HG03558 (cell line): ENCODE measurements around the gene PRIM2.
"Not testable (repeated sequence)": the region's sequence is repeated elsewhere in the genome, so short reads cannot be mapped to it uniquely, and the experiment has no call there.

ENCODE experiments used
- ATAC-seq: cut with Tn5 transposase; IDR thresholded peaks from one replicate; pipeline ENCODE4 v1.9.1; 2021; ENCODE audit warnings: moderate number of reproducible peaks; ENCODE audit not compliant: unreplicated experiment; ENCODE audit errors: extremely low read depth

The PRIM2 gene

DNA sequence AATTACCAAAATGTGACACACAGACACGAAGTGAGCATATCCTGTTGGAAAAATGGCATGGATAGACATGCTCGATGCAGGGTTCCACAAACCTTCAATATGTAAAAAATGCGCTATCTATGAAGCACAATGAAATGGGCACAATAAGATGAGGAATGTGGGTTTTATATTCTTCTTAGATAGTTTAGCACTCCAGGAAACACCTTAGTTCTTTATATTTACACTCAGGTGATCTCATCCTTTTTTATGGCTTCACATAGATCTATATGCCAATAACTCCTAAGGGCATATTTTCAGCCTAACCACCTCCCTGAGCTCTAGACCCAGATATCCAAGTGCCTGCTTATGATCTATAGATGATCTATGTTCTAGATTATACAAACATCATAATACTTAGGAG is 244.8 kb downstream of the PRIM2 start:
- not testable (repeated sequence) for ATAC-seq

DNA sequence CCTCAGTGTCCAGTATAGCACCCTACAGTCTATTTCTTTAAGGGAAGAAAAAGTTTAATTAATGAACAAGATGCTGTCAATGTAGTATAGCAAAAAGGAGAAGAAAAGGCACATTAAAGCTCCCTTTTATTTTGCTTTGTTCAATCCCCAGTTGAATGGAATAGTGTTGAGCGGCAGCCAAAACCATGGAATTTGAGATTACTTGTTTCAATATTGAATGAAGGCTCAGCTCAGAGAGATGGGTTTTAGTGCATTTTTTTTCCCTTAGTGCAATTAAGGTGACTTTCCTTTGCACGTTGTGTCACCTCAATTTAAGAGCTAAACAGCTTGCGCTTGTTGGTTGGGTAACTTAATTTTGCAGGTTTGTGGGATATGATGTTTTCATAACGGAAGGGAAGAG is 254.7 kb downstream of the PRIM2 start:
- ATAC-seq: not testable (repeated sequence)

DNA sequence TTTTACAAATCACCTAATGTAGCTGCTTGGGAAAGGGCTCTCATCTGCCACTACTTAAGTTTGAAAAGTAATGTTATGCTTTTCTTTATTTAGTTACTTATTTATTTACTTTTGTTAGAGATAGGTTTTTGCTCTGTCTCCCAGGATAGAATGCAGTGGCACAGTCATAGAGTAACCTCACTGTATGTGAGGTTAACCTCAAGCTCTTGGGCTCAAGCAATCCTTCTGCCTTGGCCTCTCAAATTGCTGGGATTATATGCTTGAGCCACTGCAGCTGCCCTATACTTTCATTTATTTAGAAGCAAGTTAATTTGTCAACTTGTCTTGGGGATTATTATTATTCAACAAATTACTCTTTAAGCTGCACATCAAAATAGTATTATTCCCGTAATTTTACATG is 255.4 kb downstream of the PRIM2 start:
- ATAC-seq: not testable (repeated sequence)

DNA sequence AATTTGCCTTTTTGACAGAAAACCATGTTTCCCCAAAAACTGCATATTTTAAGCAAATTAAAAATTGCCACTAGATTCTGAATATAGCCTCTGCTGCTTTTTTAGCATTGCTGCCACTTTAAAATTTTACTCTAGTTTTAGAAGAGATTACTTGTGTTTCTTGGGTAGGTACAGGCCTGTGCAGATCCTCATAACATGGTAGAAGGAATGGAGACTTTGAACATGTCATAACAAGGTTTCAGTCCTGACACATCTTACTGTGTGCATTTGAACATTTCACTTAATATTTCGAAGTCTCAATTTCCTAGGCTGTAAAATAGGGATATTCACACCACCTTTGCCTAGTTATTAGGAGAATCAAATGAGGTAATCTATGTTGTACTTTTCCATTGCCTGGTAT is 259.6 kb downstream of the PRIM2 start:
- not testable (repeated sequence) for ATAC-seq

DNA sequence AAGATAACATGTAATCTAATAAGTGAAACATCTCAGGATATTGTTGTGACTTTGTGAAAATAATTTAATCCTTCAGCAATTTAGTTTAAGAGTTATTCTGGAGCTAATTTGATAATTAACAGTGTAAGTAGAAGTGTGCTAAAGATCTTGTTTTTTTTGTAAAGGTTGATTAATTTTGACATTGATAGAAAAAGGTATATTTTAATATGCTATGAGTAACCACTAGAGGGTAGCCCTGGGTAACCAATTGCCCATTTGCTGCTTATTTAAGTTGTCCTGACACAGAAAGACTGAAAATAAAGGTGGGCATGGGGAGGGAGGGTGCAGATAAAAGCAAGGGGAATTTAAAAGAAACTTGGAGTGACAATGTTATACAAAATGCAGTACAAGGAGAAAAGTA is 262.1 kb downstream of the PRIM2 start:
- not testable (repeated sequence) for ATAC-seq

DNA sequence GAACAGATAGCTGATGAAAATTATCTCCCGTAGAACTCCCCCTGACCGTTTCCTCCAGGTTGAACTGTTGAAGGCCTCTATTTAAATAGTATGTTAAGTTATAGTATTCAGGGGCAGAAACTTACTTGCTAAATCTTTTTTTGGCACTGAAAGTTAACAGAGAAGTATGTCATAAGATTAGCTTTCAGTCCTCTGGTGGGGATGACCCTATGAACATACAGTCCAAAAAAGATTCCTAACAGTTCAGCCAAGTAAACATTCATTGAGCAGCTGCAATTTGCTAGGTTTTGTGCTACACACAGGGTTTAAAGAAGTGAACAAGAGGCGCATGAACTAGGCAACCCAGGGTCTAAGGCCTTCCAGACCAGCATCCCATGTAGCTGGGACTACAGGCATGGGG is 264.2 kb downstream of the PRIM2 start:
- ATAC-seq: not testable (repeated sequence)

DNA sequence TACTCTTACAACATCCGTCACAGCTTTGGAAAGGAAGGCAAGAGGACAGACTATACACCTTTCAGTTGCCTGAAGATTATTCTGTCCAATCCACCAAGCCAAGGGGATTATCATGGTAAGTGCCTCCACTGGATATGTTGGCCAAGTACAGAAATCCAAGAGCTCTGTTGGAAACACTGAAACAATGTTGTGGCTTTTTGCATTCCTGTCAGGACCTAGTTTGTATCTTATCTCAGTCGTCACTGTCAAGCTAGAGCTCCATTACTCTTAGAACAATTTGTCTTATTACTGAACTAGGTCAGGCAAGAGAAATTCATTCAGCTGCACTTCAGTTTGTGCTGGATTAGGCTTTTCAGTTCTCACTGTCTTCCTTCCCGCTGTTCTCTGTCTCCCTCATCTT is 283.7 kb downstream of the PRIM2 start:
- not testable (repeated sequence) for ATAC-seq

DNA sequence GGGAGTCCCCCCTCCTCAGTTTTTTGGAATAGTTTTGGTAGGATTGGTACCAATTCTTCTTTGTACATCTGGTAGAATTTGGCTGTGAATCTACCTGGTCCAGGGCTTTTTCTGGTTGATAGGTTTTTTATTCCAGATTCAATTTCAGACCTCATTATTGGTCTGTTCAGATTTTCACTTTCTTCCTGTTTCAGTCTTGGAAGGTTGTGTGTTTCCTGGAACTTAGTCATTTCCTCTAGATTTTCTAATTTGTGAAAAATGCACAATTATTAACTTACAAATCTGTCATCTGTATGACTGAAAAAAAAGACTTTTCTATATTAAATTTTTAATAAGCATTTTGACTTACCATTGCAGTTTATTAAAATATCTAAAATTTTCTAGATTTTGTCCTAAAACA is 287.9 kb downstream of the PRIM2 start:
- ATAC-seq: not testable (repeated sequence)

DNA sequence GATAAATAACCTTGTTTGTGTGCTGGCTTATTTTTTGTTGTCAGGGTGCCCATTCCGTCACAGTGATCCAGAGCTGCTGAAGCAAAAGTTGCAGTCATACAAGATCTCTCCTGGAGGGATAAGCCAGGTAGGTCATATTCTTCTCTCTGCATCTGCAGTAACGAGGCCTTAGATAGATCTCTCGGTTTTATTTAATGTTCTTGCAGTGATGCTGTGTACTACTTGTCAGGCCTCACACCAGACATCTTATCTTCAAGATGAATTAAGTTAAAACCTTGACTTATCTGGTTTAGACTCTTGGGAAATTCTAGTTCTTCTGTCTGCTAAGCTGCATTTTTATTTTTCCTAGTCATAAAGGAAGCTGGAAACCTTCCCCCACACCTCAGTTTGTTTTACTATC is 288.9 kb downstream of the PRIM2 start:
- ATAC-seq: not testable (repeated sequence)

DNA sequence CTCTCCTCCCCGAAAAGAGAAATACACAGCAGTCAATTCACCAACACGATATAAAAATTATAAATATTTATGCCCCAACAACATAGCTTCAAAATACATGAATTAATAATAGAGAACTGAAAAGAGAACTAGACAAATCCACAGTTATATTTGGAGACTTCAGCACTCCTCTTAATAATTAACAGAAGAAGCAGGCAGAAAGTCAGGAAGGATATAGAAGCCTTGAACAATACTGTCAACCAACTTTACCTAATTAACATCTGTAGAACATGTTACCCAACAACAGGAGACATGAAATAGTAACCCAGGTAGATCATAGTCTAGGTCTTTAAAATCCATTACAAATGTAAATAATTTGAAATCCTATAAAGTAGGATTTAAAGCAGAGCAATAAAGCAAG is 293.2 kb downstream of the PRIM2 start:
- not testable (repeated sequence) for ATAC-seq

DNA sequence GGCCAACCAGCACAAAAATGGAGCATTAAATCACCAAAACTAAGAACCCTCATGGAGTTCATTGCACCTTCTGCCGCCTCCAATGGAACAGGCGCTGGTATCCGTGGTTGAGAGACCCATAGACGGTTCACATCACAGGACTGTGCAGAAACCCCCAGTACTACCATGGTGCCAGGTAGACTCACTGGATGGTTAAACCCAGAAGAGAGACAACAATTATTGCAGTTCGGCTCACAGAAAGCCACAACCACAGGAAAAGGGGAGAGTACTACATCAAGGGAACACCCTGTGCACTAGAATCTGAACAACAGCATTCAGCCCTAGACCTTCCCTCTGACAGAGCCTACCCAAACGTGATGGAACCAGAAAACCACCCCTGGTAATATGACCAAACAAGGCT is 301.5 kb downstream of the PRIM2 start:
- not testable (repeated sequence) for ATAC-seq

DNA sequence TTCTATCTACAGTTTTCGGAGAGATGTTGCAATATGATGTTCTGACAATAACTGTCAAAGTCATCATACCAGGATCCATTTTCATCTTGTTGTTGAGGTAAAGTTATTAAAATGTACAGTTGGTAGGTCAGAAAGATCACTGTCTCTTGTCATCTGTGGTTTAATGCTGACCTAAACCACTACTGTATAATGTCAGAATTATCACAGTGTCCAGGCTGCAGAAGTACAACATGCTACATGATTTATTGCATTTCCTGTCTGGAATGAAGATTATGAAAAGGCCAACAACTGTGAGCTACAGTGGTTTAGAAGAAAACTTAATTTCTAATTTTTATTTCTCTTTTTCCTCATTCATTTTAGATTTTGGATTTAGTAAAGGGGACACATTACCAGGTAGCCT is 314.3 kb downstream of the PRIM2 start:
- ATAC-seq: not testable (repeated sequence)

DNA sequence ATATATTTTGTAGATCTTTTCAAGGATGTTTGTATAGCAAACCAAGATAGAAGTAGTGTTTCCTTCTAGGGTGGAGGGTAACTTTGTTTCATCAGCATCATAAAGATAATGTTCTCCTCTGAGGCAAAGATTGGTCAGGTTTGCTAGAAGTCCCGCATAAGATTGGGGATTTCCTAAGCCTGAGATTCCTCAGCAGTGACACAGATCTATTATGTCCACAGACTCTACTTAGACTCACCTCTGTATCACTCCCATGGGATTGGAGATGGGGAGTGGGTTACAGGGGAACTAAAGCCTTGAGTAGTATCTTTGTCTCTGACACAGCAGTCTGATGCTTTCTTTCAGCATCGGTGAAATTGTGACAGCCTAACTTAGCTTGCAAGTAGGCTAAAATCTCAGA is 341.1 kb downstream of the PRIM2 start:
- ATAC-seq: not testable (repeated sequence)

DNA sequence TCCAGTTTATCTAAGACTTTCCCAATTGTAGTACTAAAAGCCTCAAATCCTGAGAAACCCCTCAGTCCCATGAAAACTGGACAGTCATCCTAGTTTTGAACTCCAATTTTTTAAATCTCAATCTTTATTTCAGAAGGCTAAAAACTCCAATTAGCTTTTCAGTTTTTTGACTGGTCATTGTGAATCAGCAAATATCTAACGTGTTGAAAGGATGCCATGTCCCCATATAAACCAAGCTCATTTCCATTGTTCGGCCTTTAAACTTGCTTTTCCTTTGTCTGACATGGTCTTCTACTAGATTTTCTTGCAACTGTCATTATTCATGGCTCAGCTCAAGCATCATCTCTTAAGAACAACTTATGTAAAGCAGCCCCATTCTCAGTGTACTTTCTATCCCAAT is 342.4 kb downstream of the PRIM2 start:
- ATAC-seq: not testable (repeated sequence)

DNA sequence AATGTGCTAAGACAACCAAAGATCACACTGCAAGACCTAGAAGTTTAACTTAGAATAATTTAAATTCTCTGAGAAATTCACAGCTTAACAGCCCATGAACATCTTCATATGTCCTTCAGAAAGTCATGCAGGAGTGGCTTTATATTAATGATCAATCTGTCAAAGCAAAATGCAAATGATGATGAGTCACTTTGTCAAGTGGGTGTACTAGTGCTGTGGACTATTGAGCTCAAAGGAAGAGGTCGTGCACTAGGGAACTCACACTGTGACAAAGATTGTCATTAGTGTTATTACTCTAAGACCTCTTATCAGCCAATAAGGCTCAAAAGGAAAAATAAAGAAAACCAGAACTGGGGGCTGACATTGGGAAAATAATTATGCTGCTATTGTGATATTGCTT is 343.5 kb downstream of the PRIM2 start:
- ATAC-seq: not testable (repeated sequence)

DNA sequence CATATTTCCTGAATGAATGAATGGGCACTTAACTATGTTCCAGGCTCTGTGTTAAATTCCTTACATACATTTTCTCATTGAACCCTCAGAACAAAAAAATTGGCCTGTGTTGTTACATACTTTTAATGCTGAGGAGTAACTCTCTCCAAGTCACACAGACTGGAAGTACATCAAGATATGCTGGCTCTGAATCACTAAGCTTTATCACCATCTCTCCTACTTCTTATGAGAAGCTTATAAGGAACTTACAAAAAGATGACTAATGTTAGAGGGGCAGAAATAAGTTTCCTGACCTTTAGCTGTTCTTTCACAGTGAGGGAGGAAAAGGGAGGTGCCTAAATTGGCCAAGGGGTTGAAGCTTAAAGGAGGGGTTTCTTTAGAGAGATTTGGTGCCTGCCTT is 350.7 kb downstream of the PRIM2 start:
- ATAC-seq: not testable (repeated sequence)

DNA sequence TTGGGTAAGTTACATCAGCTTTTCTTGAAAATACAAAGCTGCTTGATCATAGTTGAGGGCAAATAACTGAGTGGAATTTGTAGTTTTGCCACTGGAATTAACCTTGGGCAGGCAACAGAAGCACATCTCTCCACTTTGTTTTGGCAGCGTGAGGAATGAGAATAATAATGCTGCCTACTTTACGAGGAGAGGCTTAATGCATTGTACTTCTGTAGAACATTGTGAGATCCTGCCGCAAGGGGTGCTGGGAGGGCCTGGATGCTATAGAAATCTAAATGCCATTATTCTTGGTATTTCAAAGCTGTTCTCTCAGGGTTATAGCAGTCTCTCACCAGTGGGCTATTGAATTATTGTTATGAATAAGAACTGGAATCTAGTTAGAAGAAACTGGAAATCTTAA is 353.8 kb downstream of the PRIM2 start:
- ATAC-seq: not testable (repeated sequence)

DNA sequence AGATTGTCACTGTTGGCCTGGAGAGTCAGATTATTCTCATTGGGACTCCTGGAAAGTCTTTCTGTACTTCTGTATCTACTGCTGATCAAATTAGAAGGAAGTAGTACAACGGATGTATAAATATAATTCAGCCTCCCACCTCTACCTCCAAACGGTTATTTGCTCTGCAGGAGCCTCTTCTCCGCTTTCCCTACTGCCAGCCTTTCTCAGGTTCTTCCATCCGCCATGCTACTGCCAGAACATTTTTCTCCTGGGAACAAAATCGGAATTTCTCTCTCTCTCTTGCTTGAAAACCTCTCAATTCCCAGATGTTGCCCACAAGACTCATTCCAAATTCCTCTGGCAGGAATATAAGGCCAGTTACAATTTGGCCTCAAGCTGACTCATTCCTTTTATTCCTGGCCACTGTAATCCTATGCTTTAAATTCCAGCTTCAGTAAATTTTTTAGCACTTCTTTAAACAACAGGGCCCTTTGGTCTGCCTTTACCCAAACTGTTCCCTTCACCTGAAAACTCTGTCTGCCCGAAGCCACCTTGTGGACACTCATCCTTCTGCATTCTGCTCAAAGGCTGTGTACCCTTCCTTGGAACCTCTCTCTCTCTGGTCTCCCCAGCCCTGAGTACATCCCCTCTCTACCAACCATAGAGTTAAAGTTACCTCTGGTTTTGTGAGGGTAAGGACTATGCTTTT is 354.7 kb downstream of the PRIM2 start:
- ATAC-seq: not testable (repeated sequence)

DNA sequence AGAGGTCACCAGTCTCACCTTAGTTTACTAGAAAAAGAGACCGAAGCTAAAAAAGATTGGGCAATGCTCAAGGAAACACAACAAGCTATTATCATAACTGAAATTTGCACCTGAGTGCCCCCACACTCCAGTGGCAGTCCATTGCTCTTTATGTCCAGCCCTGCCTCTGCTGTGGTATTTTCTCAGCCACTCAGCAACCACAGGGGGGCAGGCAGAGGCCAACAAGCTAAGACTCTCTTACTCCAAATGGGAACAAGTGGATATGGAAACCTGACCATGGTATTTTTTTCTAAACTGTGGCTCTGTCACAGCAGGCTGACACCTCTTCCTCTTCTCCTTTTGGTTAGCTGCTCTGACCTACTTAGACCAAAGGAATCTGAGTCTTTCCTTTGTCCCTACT is 355.9 kb downstream of the PRIM2 start:
- ATAC-seq: not testable (repeated sequence)

DNA sequence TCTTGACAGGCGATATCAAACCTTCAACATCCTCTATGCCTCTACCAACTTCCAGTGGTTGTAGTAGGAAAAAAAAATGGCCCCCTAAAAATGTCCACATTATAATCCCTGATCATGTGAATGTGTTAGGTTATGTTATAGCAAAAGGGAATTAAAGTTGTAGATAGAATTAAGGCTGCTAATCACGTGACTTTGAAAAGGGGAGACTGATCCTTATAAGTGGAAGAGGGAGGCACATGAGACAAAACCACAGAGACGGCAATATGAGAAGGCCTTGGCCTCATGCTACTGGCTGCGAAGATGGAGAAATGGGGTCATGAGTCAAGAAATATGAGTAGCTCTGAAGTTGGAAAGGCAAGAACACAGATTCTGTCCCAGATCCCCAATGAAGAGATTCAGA is 358.0 kb downstream of the PRIM2 start:
- not testable (repeated sequence) for ATAC-seq

DNA sequence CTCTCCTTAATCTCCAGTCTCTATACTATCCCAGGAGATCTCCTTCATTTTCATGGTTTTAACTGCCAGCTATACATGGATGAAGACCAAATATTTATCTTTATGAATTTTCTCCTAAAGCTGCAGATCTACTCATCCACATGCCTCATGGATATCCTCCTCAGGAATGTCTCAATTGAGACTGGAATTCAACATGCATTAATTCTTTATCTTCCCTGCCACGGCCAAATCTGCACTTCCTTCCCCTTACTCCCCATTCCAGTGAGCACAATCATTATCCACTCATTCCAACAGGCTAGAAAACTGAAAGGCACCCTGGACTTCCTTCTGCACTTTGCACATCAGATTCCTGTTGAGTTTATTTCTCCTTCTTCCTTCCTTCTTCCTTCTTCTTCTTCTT is 379.0 kb downstream of the PRIM2 start:
- not testable (repeated sequence) for ATAC-seq
